ENCODE measurements around the gene SETD5. TPM values are rescaled to one million over a fixed set of nuclear protein-coding genes. Genes with fewer than 3 reads are reported as not detected.
A peak's percentile ranks its signal among the peaks of the same experiment; 100 is the strongest.

Gene SETD5
- total RNA-seq, 1 donor from 2014 or later: 239 TPM

- intact Hi-C loops (cut with DNase I): loop anchor here (5.0 kb wide), 1 partner anchor 1236 kb away; no protein-coding TSS in a partner anchor
- TF ChIP-seq CTCF (IDR thresholded peaks at IDR 0.05): no peak
- H3K9me3 ChIP-seq: no peaks in the 10 kb centered on the region
- no peak for DNase-seq (ENCODE audit: low spot score in 2 of 2)
- H3K4me3 ChIP-seq: no peak overlapping the region
- no peaks in the 10 kb centered on the region for H3K27me3 ChIP-seq
- no peak overlapping the region for H3K27ac ChIP-seq
- H3K36me3 ChIP-seq: no peaks in the 10 kb centered on the region
- H3K4me1 ChIP-seq: peaks cover 0 to 4% of the 10 kb centered on the region in 2 donors
These were observed 103.8 kb downstream of the SETD5 start for GRCh38 chr3:9501226-9501625.

- Histone ChIP-seq H3K4me1 (peaks cover 0 to 4% of the 10 kb centered on the region in 2 donors), H3K9me3 (no peaks in the 10 kb centered on the region), H3K36me3 (no peaks in the 10 kb centered on the region), H3K4me3 (no peak overlapping the region), H3K27me3 (no peaks in the 10 kb centered on the region), H3K27ac (no peak overlapping the region)
- DNase-seq (ENCODE audit: low spot score in 2 of 2): peak in 1 of 2 donors; percentile 72
- intact Hi-C loops (cut with DNase I): loop anchor here (5.0 kb wide), 1 partner anchor 1234 kb away; no protein-coding TSS in a partner anchor
- peak; percentile 28 to 73 (median 63) for TF ChIP-seq CTCF (IDR thresholded peaks at IDR 0.05)
These were observed 105.9 kb downstream of the SETD5 start for GRCh38 chr3:9503283-9503682.

- H3K9me3 ChIP-seq: no peaks in the 10 kb centered on the region
- no peaks in the 10 kb centered on the region for H3K4me1 ChIP-seq
- no peaks in the 10 kb centered on the region for H3K36me3 ChIP-seq
- no peak overlapping the region for H3K4me3 ChIP-seq
- peaks cover 4% of the 10 kb centered on the region for H3K27me3 ChIP-seq
- no peak overlapping the region for H3K27ac ChIP-seq
- TF ChIP-seq CTCF (IDR thresholded peaks at IDR 0.05): no peak
- intact Hi-C loops (cut with DNase I): no loop called here
- no peak for DNase-seq (ENCODE audit: low spot score in 2 of 2)
These were observed 110.5 kb downstream of the SETD5 start for GRCh38 chr3:9507586-9508578.

GRCh38 chr3:9508781-9509180 is 111.4 kb downstream of the SETD5 start:
- no peak for TF ChIP-seq CTCF (IDR thresholded peaks at IDR 0.05)
- no peaks in the 10 kb centered on the region for H3K4me1 ChIP-seq
- H3K36me3 ChIP-seq: no peaks in the 10 kb centered on the region
- intact Hi-C loops (cut with DNase I): no loop called here
- H3K27ac ChIP-seq: no peak overlapping the region
- H3K4me3 ChIP-seq: no peak overlapping the region
- no peaks in the 10 kb centered on the region for H3K9me3 ChIP-seq
- no peak for DNase-seq (ENCODE audit: low spot score in 2 of 2)
- H3K27me3 ChIP-seq: peaks cover 4% of the 10 kb centered on the region

GRCh38 chr3:9512456-9513045 is 115.1 kb downstream of the SETD5 start:
- Histone ChIP-seq H3K27ac (no peak overlapping the region), H3K4me1 (no peaks in the 10 kb centered on the region), H3K4me3 (no peak overlapping the region), H3K9me3 (no peaks in the 10 kb centered on the region), H3K36me3 (no peaks in the 10 kb centered on the region), H3K27me3 (peaks cover 4% of the 10 kb centered on the region)
- DNase-seq (ENCODE audit: low spot score in 2 of 2): no peak
- TF ChIP-seq CTCF (IDR thresholded peaks at IDR 0.05): no peak
- intact Hi-C loops (cut with DNase I): no loop called here

Data from ascending aorta (tissue), 2 donors.